HTR-8/SVneo (cell line): ENCODE measurements around the gene THSD4.
"Not testable (repeated sequence)": the region's sequence is repeated elsewhere in the genome, so short reads cannot be mapped to it uniquely, and the experiment has no call there.

Source experiments
- DNase-seq: peaks from one replicate; pipeline ENCODE4 v3.0.0; 2011; ENCODE audit warnings: low spot score, mixed read lengths; ENCODE audit not compliant: insufficient read length
- FAIRE-seq: peaks from 2 replicates; lab custom pipeline; 2011; peaks lifted over from hg19 to GRCh38; lab: Jason Lieb, UNC

THSD4 gene

DNA sequence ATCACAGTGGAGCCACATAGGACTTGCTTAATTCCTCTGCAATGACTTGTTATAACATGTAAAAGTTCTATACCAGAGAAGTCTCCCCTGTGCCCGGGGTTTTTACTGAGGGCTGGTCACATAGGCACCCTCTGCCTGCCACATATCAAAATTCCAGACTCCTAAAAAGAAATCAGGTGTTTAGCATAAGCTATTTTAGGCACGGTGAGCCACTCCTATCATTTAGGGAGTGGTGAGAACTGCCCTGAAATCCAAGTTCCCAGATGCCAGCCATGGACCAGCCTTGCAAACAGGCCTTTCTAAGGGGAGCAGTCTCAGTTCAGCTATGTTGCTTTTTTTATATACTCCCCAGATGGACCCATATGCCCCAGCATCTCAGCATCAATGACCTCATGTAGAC, 130.3 kb downstream of the THSD4 start:
- no peak for FAIRE-seq
- no peak for DNase-seq

DNA sequence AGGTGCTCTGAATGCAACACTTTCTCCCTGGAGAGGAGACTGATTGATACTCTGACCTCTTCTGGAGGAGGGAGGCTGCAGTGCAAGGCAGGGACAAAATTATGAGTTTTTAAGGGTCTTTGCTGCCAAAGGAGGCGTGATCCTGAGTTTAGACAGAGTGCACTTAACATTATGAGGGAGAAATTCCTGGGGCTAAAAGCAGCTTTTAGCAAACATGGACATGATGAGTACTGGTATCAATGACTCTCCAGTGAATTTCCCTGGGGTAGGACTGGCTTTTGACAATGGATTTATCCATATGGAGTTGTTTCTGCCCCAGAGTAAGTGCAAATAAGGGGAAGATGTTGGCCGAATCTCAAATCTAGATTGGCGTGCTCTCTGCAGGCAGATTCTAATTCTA, 133.1 kb downstream of the THSD4 start:
- FAIRE-seq, result no peak
- DNase-seq, result no peak

DNA sequence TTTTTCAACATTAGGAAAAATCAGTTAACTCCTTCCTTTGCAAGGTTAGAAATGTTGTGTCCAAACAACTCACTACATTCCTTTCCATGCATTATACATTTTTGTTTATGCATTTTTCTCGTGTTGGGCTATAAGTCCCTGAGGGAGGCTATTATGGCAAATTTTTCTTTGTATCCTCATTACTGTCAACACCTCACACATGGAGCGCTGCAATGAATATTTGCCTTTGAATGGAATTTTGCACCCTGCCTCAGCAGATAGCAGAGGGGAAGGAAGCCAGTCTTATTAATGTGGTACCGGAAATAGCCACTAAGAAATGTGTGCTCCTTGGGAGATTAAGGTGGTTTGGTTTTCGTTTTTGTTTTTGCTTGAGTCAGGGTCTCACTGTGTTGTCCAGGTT, 134.7 kb downstream of the THSD4 start:
- no peak for DNase-seq
- no peak for FAIRE-seq

DNA sequence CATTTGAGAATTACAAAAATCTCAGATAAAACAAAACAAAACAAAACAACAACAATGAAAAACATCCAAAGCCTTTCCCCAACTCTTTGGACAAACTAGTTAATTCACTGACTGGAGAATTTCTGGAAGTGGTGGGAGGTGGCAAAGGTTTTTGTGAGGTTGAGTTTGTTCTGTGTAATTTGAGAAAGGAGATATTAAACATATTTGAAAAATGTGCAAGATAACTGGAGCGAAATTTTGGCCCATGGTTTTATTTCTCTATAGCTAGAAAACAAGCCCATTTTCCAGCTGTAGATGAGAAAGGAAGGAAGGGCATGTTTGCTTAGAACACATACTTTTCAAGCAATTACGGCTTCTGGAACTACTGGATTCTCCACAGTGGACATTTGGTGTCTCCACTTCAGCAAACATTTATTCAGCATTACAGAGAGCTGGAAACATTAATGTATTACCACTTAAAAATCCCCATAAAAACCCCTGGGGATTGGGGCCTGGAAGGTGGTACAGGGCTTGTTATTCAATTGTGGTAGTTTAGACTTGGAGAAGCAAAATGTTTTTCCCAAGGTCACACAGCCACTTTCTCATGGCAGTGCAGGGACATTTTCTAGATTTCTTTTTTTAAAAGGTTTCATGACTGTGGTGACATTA, 135.8 kb downstream of the THSD4 start:
- DNase-seq (no peak), FAIRE-seq (no peak)

DNA sequence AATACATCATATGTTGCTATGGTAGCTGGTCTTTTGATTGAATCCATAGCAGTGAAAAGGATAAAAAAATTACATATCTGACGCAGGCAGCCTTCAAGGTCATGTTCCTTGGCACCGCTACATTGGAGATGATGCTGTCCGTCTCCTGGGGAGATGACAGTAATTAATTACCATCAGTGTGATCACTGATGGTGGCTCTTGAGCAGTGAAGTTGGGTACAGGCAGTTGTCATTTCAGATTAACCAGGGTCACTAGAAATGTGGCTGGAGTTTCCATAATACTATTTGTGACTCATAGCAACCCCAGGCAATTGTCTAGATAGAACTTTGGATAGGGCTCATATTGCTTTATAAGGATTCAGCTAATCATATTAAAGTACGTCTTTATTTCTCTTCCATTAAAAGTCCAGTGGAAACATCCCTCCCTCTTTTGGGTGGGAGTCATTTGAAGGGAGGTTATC, 136.3 kb downstream of the THSD4 start:
- DNase-seq, result no peak
- no peak for FAIRE-seq

DNA sequence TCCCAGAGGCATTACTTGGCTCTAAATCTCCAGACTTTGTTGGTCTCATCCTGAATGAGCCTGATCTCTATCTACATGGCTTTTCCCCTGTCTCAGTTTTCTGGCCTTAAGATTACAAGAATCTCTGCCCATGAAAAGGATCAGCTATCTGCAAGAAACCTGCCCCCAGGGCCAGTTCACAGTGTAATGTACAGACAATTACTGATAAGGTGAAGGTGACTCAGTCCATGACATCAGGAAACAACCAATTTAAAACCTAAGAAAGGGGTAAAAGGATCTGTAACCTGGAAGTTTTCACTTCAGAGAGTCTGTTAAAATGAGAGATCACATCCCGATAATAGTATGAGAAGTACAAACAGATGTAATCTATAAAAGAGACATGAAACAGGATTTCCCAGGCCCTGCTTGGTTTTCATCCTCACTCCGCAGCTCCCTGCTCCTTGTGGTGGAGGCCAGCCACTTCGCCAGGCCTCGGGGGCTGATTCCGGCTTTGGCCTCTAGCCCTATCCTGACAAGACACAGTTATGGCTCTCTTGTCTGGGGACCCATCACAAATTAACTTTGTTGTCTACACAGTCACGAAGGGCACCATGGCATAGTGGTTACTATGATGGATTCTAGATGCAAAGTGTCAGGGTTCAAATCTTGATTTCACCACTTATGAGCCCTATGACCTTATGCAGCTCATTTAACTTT, 136.9 kb downstream of the THSD4 start:
- peak; percentile 74 for DNase-seq
- peak; percentile 33 for FAIRE-seq

DNA sequence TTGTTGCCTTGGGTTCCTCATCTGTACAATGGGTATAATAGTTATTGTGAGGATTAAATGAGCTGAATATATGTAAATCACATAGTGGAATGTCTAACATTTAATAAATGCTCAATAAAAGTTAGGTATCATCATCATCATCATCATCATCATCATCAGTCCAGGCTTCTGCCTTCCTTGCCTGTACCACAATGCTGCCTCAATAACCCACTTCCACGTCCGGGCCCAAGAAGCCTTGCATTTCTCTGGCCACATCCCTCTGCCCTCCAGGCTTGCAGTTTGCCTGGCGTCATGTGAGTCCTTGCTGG, 137.4 kb downstream of the THSD4 start:
- no peak for DNase-seq
- FAIRE-seq, result no peak

DNA sequence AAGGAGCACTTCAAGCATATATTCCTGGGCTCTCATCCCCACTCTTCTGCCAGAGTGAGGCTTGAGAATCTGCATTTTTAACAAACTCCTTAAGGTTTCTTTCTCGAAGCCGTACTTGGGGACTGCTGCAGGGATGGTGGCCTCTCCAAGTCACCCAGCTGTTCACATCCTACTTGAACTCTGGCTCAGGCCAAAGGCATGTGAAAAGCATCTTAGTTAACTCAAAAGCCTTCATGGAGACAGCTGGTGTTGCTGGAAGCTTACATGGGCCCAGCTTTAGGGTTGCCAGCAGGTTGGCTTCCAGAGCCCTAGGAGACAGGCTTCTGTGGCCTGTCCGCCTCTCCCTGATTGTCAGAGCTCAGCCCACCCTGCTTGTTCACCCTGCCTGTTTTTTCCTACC, 139.2 kb downstream of the THSD4 start:
- DNase-seq (no peak), FAIRE-seq (no peak)

DNA sequence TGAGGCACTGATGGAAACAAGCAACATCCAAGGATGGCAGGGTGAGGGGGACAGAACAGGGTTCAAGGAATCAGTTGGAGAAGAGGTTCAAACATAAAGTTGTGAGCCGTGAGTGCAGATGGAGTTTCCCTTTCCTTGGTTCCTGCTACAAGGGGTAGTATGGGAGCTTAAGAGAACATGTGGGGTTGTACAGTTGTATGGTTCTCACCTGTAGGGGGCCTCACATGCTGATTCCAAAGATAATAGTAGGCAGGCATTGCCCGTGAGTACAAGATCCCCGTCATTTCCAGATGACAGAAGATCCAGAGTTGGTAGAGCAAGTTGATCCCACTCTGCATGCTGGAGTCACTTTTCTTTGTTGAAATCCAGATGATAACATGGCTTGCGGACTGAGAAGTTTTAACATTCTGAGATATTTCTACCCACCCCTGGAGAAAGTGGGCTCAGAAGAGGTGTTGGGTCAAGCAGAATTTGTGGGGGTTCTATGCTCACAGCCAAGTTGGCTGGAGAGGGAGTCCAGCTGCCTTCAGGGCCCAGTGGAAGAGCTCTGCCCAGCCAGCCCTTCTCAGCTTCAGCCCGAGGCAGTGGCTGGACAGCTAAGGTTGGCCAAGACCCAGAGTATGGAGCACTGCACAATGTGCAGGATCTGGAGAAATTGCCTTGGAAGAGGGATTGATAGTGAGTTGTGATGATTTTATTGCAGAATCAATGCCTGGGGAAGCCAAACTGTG, 141.8 kb downstream of the THSD4 start:
- FAIRE-seq, result no peak
- no peak for DNase-seq

DNA sequence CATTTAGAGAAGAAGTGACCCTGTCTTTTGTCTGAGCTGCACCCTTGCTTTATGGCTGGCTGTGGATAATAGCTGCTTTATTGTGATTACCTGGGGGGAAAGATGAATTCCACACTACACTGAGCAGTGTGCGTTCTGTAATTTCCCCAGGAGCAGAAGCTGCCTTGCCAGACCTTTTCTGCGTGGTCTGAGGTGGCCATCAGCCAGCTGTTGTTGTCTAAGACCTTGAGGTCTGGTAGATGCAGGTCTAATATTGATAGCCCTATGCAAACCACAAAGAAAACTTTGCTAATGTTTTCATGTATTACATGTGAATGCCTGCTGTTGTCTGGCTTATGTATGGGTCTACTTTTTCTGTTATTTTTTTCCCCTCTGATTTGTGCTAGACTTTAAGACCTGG, 144.6 kb downstream of the THSD4 start:
- FAIRE-seq (no peak), DNase-seq (no peak)

DNA sequence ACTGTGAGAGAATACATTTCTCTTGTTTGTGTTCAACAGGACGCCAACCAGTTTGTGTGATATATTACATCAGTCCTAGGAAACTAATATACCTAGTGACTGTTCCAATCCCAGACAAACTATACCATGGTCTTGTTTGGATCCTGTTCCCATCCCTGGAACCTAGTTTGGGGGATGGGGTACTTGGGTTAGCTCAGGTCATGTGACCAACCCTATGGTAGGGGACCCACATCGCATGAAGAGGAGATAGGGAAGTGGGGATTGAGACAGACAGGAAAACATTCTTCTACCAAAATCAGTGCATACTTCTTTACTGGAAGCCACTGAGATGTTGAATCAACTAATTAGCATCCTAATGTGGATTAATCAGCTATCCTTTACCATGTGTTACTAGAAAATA, 146.1 kb downstream of the THSD4 start:
- DNase-seq (no peak), FAIRE-seq (no peak)

DNA sequence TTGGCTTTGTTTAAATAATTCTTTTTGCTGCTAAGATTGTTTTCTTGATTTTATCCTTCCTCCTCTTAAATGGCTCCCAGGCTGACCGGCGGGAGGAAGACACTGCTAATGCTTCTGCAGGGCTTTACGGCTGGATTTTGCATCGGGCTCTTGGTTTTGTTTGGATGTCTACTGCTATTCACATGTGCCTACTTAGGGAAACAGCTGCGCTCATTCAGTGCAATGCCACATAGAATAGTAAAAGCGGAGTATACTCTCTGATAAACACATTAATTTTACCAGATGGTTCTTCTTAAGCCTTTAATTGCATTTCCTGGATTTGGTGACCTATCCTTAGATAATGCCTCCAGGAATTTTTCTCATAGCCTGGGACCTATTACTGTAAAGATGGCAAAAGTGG, 146.6 kb downstream of the THSD4 start:
- FAIRE-seq, result no peak
- no peak for DNase-seq

DNA sequence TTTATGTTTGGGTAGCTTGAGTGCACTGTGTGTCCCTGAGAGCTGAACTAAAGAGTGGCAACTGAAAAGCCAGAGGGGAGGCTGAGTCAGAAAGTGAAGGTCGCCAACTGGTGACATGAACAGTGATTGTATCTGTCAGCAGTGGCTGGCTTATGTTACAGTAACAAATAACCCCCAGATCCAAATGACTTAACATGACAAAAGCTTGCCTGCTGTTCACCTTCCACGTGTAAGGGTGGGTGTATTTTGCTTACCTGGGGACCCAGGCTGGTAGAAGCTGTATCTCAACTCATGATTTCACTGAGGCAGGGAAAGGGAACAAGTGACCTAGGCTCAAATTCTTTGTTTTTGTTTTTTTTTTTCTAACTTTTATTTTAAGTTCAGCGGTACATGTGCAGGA, 147.3 kb downstream of the THSD4 start:
- no peak for DNase-seq
- FAIRE-seq, result no peak

DNA sequence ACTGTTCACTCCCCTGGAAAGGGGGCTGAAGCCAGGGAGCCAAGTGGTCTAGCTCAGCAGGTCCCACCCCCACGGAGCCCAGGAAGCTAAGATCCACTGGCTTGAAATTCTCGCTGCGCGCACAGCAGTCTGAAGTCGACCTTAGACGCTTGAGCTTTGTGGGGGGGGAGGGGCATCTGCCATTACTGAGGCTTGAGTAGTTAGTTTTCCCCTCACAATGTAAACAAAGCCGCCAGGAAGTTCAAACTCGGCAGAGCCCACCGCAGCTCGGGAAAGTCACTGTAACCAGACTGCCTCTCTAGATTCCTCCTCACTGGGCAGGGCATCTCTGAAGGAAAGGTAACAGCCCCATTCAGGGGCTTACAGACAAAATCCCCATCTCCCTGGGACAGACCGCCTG, 150.3 kb downstream of the THSD4 start:
- not testable (repeated sequence) for FAIRE-seq, DNase-seq

DNA sequence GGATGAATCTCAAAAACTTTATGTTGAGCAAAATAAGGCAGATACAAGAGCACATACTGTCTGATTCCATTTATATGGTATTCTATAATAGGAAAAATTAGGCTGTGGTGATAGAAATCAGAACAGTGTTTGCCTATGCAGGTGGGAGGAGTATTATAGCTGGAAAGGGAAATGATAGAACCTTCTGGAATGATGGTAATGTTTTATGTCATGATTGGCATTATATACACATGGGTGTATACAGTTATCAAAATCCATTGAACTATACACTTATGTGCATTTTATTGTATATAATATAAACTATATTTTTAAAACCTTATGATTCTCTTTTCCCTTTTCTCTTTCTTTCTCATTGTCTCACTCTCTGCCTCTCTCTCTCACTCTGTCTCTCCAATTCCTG, 156.1 kb downstream of the THSD4 start:
- FAIRE-seq (no peak), DNase-seq (no peak)

DNA sequence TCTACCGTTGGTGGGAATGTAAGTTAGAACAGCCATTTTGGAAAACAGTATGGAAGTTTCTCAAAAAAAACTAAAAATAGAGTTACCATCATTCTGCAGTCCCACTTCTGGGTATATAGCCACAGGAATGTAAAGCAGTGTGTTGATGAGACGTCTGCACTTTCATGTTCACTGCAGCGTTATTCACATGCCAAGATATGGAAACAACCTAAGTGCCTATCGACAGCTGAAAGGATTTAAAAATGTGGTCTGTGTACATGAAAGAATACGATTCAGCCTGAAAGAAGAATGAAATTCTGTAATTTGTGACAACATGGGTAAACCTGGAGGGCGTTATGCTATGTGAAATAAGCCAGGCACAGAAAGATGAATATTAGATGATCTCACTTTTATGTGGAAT, 157.7 kb downstream of the THSD4 start:
- no peak for DNase-seq
- FAIRE-seq, result no peak

DNA sequence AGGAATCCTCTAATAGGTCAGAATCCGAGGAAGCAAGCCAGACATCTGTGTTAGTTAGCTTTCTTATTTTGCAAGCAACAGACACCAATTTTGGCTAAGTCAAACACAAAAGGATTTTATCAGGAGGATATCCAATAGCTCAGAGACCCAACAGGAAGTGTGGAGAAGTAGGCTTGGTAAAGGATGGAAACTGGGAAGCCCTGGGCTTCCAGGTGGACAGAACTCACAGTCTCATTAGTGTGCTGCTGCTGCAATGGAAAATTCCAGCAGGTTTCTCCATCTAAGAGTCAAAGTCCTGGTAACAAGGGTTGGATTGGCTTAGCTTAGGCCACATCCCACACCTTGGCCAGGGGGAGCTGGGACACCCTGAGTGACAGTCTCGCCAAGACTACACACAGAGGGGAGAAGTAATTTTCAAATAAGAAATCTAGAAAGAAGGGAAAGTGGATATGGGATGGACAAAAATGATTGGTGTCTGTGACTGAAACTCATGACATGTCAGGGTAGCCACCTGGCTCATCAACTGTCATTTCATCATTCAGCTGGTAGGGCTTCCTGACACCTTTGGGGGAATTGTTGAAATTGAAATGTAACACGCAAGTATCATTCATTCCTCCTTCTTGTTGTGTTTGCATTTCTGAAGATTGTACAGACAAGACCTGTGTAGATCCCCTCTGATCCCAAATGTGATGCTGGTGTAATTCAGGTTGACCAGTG, 158.6 kb downstream of the THSD4 start:
- FAIRE-seq (peak; percentile 42), DNase-seq (no peak)

DNA sequence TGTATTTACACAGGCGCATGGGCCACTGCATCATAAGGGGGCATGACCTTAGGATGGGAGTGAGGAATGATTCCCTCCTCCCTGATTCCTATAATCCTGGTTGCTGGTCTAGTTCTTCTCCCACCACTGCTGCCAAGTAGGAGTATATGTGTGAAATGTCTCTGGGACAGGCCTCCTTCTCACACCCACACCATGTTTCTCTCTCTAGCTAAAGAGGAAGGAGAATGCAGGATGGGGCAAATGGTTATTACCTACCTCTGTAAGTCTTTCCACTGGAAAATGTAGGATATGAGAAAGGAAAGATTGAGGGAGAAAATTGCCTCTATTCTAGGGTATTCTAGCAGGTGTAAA, 159.2 kb downstream of the THSD4 start:
- no peak for DNase-seq
- no peak for FAIRE-seq

DNA sequence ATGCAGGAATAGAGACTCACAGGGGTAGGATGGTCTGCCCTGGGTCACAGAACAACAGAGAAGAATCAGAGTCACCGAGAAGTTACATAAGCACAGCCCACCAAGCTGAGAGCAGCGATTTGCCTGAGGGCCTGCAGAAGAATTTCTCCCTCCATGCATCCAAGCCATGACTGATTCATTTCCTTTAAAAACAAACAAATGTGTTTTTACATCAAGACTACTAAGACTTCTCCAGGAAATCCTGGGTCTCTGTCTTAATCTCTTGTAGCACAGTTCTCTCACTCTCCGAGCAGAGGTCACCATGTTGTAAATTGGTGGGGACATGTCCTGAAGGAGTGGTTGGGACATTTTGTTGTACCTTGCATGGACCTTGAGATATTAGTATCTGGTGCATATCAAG, 159.8 kb downstream of the THSD4 start:
- DNase-seq (peak; percentile 75), FAIRE-seq (peak; percentile 64)

DNA sequence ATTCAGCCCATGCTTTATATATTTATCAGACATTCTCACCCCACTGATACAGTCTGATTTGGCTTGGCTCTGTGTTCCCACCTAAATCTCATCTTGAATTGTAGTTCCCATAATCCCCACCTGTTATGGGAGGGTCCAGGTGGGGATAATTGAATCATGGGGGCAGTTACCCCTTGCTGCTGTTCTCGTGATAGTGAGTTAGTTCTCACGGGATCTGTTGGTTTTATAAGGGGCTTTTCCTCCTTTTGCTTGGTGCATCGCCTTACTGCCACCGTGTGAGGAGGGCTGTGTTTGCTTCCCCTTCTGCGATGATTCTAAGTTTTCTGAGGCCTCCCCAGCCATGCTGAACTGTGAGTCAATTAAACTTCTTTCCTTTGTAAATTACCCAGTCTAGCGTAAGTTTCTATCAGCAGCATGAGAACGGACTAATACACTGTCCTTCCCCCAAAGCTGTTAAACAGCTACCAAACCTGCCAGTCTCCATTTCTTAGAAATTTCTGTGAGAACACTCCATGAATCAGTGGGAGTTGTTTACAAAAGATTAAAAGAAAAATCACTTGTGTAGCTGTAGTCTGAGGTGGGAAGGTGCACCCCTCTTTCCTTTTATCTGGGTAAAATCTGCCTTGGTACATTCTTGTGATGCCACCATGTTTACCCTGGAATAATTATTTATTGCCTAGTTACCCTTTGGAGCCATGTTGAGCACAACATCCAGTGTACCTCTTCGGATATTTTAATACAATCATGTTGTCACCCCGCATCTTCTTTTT, 160.5 kb downstream of the THSD4 start:
- no peak for DNase-seq
- FAIRE-seq, result no peak
